GM19043 (cell line): ENCODE data around the gene CTPS2.
"Not testable (repeated sequence)": the region's sequence is repeated elsewhere in the genome, so short reads cannot be mapped to it uniquely, and the experiment has no call there.

Source experiments
- ATAC-seq: cut with Tn5 transposase; IDR thresholded peaks from one replicate; pipeline ENCODE4 v1.9.1; 2021; ENCODE audit warnings: low read depth; ENCODE audit not compliant: unreplicated experiment

The CTPS2 gene

GRCh38 chrX:16610654-16611053, 101.8 kb downstream of the CTPS2 start:
- ATAC-seq = not testable (repeated sequence)

- ATAC-seq = no peak
Observed at GRCh38 chrX:16610121-16610621, 102.3 kb downstream of the CTPS2 start.

GRCh38 chrX:16606142-16606720, 106.2 kb downstream of the CTPS2 start:
- ATAC-seq = no peak

- no peak for ATAC-seq
Observed at GRCh38 chrX:16604337-16604736, 108.1 kb downstream of the CTPS2 start.

GRCh38 chrX:16603822-16604221, 108.6 kb downstream of the CTPS2 start:
- no peak for ATAC-seq

GRCh38 chrX:16603235-16603634, 109.2 kb downstream of the CTPS2 start:
- not testable (repeated sequence) for ATAC-seq

GRCh38 chrX:16601885-16602284, 110.6 kb downstream of the CTPS2 start:
- no peak for ATAC-seq

GRCh38 chrX:16594490-16594889, 118.0 kb downstream of the CTPS2 start:
- no peak for ATAC-seq

GRCh38 chrX:16593801-16594200, 118.7 kb downstream of the CTPS2 start:
- no peak for ATAC-seq

GRCh38 chrX:16592194-16592770, 120.2 kb downstream of the CTPS2 start:
- ATAC-seq = no peak

GRCh38 chrX:16589826-16590225, 122.6 kb downstream of the CTPS2 start:
- no peak for ATAC-seq

- ATAC-seq = no peak
Observed at GRCh38 chrX:16589211-16589610, 123.3 kb downstream of the CTPS2 start.

- ATAC-seq = no peak
Observed at GRCh38 chrX:16588266-16588665, 124.2 kb downstream of the CTPS2 start.

GRCh38 chrX:16587836-16588235, 124.6 kb downstream of the CTPS2 start:
- ATAC-seq = no peak

- ATAC-seq = no peak
Observed at GRCh38 chrX:16586377-16587112, 125.9 kb downstream of the CTPS2 start.

- ATAC-seq = no peak
Observed at GRCh38 chrX:16585486-16586376, 126.7 kb downstream of the CTPS2 start.

GRCh38 chrX:16580004-16580797, 132.3 kb downstream of the CTPS2 start:
- not testable (repeated sequence) for ATAC-seq

GRCh38 chrX:16579517-16579916, 133.0 kb downstream of the CTPS2 start:
- no peak for ATAC-seq

- ATAC-seq = no peak
Observed at GRCh38 chrX:16578218-16578617, 134.3 kb downstream of the CTPS2 start.

- no peak for ATAC-seq
Observed at GRCh38 chrX:16577483-16578029, 134.9 kb downstream of the CTPS2 start.
